Measurements from ENCODE around the gene NLRC5. TPM values are rescaled to one million over a fixed set of nuclear protein-coding genes. Genes with fewer than 3 reads are reported as not detected.
A peak's percentile ranks its signal among the peaks of the same experiment; 100 is the strongest.

The NLRC5 gene
- total and polyA plus RNA-seq, 9 of the 15 experiments (the other 6 are each of a cell fraction or from before 2014, with no cell fraction given) = 0.59 to 0.71 TPM; not detected in 7

DNA sequence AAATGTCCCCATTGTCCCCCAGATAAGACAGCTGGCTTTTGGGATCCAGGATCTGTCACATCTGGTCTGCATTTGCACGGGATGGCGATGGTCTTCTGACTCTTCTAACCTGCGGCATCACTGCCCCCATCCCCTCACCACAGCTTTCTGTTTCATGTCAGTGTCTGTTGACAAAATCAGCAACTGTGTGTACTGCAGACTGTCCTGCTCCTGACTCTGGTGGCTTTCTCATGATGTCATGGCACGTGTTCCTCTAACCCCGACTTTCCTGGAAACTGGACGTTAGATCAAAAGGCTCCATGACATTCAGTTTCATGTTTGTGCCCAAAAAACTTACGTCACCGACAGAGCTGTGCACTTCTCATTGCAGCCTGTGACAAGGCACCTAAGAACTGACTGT lies 73.0 kb downstream of the NLRC5 start (continued):
- TF ChIP-seq, protein P1, sequence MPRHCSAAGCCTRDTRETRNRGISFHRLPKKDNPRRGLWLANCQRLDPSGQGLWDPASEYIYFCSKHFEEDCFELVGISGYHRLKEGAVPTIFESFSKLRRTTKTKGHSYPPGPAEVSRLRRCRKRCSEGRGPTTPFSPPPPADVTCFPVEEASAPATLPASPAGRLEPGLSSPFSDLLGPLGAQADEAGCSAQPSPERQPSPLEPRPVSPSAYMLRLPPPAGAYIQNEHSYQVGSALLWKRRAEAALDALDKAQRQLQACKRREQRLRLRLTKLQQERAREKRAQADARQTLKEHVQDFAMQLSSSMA (CRISPR knock-in tag; IDR thresholded peaks at IDR 0.05) = no peak
- TF ChIP-seq ZBTB7A (IDR thresholded peaks at IDR 0.05; ENCODE audit: borderline replicate concordance, control insufficient read depth, low read depth, low read length) (no peak), TEAD2 (tag; IDR thresholded peaks at IDR 0.05) (no peak), BRD9 (IDR thresholded peaks at IDR 0.05; ENCODE audit: low read depth, partially characterized antibody) (no peak), MCM5 (IDR thresholded peaks at IDR 0.05; ENCODE audit: low read depth) (no peak), SIX5 (IDR thresholded peaks at IDR 0.05; ENCODE audit: borderline replicate concordance in 1 of 2, insufficient read depth in 1 of 2, low read depth in 1 of 2, low read length in 2 of 2) (no peak), ELK3 (CRISPR knock-in tag; IDR thresholded peaks at IDR 0.05) (no peak), ESRRA (IDR thresholded peaks at IDR 0.05; ENCODE audit: borderline replicate concordance, low read depth) (no peak), FOS (IDR thresholded peaks at IDR 0.05; ENCODE audit: extremely low read depth, insufficient read length) (no peak), PML (IDR thresholded peaks at IDR 0.05; ENCODE audit: low read length) (no peak), RBM34 (IDR thresholded peaks at IDR 0.05; ENCODE audit: borderline replicate concordance, insufficient read depth, low read length) (no peak), USF2 (CRISPR knock-in tag; IDR thresholded peaks at IDR 0.05) (peak; percentile 52), SRSF1 (IDR thresholded peaks at IDR 0.05; ENCODE audit: low read depth, low read length) (no peak), BCOR (IDR thresholded peaks at IDR 0.05) (no peak), FOSL1 (tag; conservative IDR thresholded peaks at IDR 0.05) (peak; percentile 41), JUNB (CRISPR knock-in tag; conservative IDR thresholded peaks at IDR 0.05) (no peak), ZNF408 (CRISPR knock-in tag; IDR thresholded peaks at IDR 0.05; ENCODE audit: low read depth) (no peak), ZNF644 (tag; IDR thresholded peaks at IDR 0.05; ENCODE audit: low read depth) (no peak), RNF219 (CRISPR knock-in tag; IDR thresholded peaks at IDR 0.05) (no peak), MAX (CRISPR knock-in tag; IDR thresholded peaks at IDR 0.05) (peak; percentile 61), ZNF668 (CRISPR knock-in tag; IDR thresholded peaks at IDR 0.05) (no peak), TCF7 (IDR thresholded peaks at IDR 0.05; ENCODE audit: borderline replicate concordance) (peak; percentile 87; the same call in 1 of the 2 replicates), ZNF586 (CRISPR knock-in tag; conservative IDR thresholded peaks at IDR 0.05) (no peak), PRPF4 (IDR thresholded peaks at IDR 0.05; ENCODE audit: insufficient read depth, low read depth, low read length, poor library complexity, severe bottlenecking) (no peak), ERF (CRISPR knock-in tag; IDR thresholded peaks at IDR 0.05) (no peak), LARP7 (IDR thresholded peaks at IDR 0.05) (no peak)
